GM10847 (cell line): Measurements from ENCODE around the gene FRMD8.

ENCODE experiments used
- POLR2A ChIP-seq: IDR thresholded peaks from 2 replicates; pipeline ENCODE4 v1.6.1; 2011; ENCODE audit not compliant: insufficient read length; ENCODE audit errors: extremely low read depth

The FRMD8 gene

GRCh38 chr11:65362966-65363365 is 23.5 kb upstream of the FRMD8 start:
- no peak for TF ChIP-seq POLR2A

- no peak for TF ChIP-seq POLR2A
Observed at GRCh38 chr11:65363770-65364169, 22.7 kb upstream of the FRMD8 start.

GRCh38 chr11:65366340-65366773 is 20.1 kb upstream of the FRMD8 start:
- TF ChIP-seq POLR2A, result no peak

DNA sequence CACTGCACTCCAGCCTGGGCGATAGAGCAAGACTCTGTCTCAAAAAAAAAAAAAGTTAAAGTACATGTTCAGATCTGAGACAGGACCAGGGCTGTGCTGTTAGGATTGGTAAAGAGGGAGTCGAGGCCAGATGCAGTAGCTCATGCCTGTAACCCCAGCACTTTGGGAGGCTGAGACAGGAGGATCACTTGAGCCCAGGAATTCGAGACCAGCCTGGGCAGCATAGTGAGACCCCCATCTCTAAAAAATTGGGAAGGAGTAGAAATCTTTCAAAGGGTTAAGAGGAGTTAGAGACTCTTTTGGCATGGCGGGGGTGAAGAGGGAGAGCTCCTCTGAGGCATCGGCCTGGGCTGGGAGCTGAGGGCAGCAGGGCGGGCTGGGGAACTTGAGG is 15.8 kb upstream of the FRMD8 start:
- no peak for TF ChIP-seq POLR2A

DNA sequence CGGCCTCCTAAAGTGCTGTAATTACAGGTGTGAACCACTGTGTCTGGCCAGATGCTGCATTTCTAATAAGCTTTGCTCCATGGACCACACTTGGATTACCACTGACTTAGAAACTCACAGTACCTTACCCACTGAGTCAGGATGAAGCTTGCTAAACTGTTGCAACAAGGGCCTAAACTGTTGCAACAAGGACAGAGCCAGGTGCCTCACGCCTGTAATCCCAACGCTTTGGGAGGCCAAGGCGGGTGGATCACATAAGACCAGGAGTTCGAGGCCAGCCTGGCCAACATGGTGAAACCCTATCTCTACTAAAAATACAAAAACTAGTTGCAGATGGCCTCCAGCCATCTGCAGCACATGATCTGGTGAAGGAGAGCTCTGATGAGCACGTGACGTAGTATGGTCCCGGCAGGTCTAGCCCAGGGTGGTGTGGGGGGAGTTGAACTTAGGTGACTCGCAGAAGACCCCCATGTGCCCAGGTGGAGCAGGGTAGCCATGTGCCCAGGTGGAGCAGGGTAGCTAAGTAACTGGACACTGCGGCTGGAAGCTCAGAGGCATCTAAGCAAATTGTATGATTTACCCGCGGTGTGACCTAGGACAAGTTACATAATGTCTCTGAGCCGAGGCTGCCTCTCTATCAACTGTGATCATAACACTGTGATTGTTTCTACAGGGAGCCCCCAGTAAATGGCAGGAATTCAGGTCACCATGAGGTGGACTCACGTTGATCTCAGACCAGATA is 12.4 kb upstream of the FRMD8 start:
- no peak for TF ChIP-seq POLR2A

DNA sequence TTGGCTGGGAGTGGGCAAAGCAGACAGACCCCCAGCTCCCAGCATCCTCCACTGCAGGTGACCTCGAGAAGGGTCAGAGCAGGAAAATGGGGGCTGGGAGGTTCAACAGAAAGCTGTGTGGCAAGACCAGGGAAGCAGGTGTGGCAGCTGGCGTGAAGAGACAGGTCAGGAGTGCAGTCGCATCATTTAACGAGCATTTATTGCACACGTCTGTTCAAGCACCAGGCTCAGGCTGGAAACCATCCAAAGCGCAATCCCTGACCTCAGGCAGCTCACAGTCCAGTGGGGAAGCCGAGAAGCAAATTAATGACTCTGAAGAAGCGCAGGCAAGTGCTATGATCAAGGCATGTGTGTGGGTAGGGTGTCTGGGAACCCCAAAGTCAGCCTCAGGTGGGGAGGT is 11.4 kb upstream of the FRMD8 start:
- TF ChIP-seq POLR2A, result no peak

DNA sequence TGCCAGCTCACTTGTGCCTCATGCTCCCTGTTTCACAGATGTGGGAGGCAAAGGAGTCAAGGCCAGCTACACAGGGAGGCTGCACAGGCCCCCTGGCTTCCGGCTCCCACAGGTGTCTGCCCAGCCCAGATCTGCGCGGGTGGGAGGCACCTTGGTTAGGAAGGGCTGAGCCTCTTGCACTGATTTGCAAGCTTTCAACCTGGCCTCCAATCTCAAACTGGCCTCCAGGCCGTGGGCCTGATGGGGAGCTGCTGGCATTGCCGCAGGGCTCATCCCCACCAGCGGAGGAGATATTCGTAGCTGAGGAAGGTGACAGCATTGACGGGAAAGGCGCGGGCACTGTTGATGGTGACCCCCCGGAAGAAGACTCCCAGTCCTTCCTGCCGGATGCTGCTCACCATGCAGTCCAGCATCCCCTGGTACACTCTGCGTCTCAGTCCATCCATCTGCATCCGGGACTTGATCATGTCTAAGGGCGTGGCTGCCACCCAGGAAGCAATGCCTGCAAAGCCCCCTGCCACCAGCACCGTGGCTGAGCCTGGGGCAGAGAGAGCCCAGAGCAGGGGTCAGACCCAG is 10.2 kb upstream of the FRMD8 start:
- TF ChIP-seq POLR2A, result no peak

GRCh38 chr11:65377036-65377435 is 9.4 kb upstream of the FRMD8 start:
- TF ChIP-seq POLR2A, result no peak

DNA sequence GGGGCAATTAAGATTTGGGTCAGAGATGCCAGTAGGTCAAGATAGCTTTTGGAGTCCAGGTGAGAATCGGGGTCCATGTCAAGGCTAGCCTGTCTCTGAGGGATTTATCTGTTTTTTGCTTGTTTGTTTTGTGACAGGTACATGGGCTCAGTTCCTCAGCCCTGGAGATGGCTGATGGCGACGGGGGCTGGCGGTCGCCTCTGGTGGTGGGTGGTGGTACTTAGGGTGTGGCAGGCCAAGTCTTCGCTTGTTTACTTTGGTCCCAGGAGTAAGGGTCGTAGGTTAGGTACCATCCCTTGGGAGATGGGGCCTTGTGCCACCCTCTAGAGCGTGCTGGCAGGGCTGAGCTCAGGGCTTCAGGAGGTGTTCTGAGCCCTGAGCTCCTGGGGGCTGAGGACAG is 8.7 kb upstream of the FRMD8 start:
- TF ChIP-seq POLR2A, result no peak

- no peak for TF ChIP-seq POLR2A
Observed at GRCh38 chr11:65378208-65378927, 8.1 kb upstream of the FRMD8 start.

- no peak for TF ChIP-seq POLR2A
Observed at GRCh38 chr11:65378928-65379638, 7.4 kb upstream of the FRMD8 start.

GRCh38 chr11:65379698-65380459 is 6.6 kb upstream of the FRMD8 start:
- no peak for TF ChIP-seq POLR2A

DNA sequence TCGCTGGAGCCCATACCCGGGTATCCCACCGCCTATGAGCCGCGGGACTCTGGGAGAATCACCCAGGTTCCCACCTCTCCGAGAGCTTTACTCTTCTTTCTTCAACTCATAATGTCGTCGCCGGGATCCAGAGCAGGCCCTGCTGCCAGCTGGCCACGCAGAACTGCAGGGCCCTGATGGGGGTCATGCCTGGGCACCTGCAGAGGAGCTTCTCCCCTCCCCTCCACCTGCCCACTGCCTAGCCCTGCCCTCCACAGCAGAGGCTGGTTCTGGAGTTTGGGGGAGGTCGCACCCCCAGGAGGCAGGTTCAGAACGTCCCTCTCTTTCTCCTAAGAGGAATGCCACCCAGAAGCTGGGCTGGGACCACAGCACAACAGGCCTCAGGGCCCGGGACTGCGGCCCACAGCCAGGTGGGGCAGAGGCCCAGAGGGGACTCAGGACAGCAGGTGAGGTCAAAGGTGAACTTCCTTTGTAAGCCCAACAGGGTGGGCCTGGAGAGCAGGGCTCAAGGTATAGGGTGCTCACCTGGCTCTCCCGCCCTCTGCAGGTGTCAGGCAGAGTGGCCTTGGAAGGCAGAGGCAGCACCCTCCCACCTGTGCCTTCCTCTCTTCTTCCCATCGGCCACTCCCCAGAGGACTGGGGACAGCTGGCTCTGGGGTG is 5.8 kb upstream of the FRMD8 start:
- TF ChIP-seq POLR2A, result no peak

DNA sequence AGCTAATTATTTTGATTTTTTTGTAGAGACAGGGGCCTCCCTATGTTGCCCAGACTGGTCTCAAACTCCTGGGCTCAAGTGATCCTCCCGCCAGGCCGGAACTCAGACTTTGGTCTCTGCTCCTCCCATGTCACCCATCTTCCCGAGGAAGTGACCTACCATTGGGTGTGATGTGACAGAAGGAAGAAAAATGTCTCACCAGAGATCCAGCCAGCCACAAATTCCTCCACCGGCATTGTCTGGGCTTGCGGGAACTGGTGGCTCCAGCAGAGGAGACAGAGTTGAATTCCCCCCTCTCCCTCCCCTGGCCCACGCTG is 4.8 kb upstream of the FRMD8 start:
- TF ChIP-seq POLR2A, result no peak
